Measurements from ENCODE around the gene PPP2R3A.

- TF ChIP-seq CEBPB (IDR thresholded peaks at IDR 0.05) = no peak
- TF ChIP-seq NFIC (IDR thresholded peaks at IDR 0.05) = no peak
- no peak for TF ChIP-seq ZBTB7A (IDR thresholded peaks at IDR 0.05; ENCODE audit: low read depth)
- TF ChIP-seq, protein P1, sequence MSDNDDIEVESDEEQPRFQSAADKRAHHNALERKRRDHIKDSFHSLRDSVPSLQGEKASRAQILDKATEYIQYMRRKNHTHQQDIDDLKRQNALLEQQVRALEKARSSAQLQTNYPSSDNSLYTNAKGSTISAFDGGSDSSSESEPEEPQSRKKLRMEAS (IDR thresholded peaks at IDR 0.05) = no peak
- no peak for TF ChIP-seq FOXM1 (IDR thresholded peaks at IDR 0.05; ENCODE audit: borderline replicate concordance, low read depth)
- no peak for TF ChIP-seq TCF12 (IDR thresholded peaks at IDR 0.05; ENCODE audit: low read depth)
- no peak for TF ChIP-seq EGR1 (IDR thresholded peaks at IDR 0.05)
- TF ChIP-seq YY1 (IDR thresholded peaks at IDR 0.05; ENCODE audit: low read depth) = no peak
- TF ChIP-seq EP300 (IDR thresholded peaks at IDR 0.05; ENCODE audit: borderline replicate concordance) = no peak
- no peak for TF ChIP-seq RAD21 (IDR thresholded peaks at IDR 0.05; ENCODE audit: low read depth)
- no peak for TF ChIP-seq TEAD4 (IDR thresholded peaks at IDR 0.05)
- no peak for TF ChIP-seq TAF1 (IDR thresholded peaks at IDR 0.05; ENCODE audit: low read depth)
Observed at GRCh38 chr3:136189043-136189442, 223.5 kb downstream of the PPP2R3A start.

Measured in Ishikawa (cell line).